GM15510 (cell line): Measurements from ENCODE around the gene SPPL2B.

Experiments
- POLR2A ChIP-seq: IDR thresholded peaks from 3 replicates; pipeline ENCODE4 v1.6.1; 2011; ENCODE audit warnings: borderline replicate concordance; ENCODE audit not compliant: insufficient read length; ENCODE audit errors: extremely low read depth

SPPL2B gene

DNA sequence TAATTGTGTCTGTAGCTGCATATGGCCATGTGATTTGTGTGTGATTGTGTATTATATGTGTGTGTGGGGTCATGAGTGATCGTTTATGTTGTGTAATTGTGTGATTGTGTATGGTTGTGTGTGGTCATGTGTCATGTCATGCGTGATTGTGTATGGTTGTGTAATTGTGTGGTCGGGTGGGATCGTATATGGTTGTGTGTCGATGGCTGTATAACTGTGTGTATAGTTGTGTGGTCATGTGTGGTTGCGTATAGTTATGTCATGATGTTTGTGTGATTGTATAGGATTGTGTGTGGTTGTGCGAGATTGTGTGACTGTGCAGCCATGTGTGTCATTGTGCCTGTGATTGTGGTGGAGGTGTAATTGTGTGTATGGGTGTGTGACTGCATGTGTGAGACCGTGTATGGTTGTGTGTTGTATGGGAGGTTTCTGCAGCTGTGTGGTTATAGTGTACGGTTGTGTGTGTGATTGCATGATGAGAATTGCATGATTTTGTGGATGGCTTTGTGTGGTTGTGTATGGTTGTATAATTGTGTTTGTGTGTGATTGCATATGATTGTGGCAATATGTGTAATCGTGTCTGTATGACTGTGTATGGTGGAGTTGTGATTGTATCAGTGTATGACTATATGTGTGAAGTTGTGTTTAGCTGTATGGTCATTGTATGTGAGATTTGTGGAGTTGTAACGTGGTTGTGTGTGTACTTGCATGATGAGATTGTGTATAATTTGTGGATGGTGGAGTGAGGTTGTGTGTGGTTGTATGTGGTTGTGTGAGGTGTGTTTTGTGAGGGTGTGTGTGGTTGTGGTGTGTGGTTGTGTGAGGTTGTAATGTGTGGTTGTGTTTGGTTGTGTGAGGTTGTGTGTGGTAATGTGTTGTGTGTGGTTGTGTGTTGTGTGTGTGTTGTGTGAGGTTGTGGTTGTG lies 33.8 kb downstream of the SPPL2B start:
- TF ChIP-seq POLR2A: no peak

GRCh38 chr19:2362970-2363300 lies 34.5 kb downstream of the SPPL2B start:
- TF ChIP-seq POLR2A: no peak

GRCh38 chr19:2363419-2363818 lies 34.9 kb downstream of the SPPL2B start:
- no peak for TF ChIP-seq POLR2A

GRCh38 chr19:2365201-2365970 lies 36.9 kb downstream of the SPPL2B start:
- no peak for TF ChIP-seq POLR2A

GRCh38 chr19:2371656-2372055 lies 43.2 kb downstream of the SPPL2B start:
- no peak for TF ChIP-seq POLR2A

GRCh38 chr19:2372076-2372612 lies 43.7 kb downstream of the SPPL2B start:
- no peak for TF ChIP-seq POLR2A

DNA sequence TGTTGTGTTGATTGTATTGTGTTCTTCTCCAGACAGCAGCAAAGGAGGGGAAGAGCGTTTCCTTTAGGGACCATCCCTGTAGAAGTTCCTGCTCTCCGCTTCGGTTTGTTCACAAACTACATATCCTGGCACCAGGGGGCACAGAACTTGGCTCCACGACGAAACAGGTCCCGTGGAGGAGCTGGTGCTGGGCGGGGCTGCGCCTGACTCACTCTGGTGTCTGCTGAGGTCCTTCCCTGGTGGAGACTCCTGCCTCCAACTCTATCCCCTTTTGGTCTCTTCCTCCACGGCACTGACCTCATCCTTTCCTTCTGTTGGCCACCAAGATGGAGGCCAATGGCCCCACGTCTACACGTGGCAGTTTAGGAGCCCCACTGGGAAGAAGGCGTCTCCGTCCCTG lies 46.3 kb downstream of the SPPL2B start:
- no peak for TF ChIP-seq POLR2A

DNA sequence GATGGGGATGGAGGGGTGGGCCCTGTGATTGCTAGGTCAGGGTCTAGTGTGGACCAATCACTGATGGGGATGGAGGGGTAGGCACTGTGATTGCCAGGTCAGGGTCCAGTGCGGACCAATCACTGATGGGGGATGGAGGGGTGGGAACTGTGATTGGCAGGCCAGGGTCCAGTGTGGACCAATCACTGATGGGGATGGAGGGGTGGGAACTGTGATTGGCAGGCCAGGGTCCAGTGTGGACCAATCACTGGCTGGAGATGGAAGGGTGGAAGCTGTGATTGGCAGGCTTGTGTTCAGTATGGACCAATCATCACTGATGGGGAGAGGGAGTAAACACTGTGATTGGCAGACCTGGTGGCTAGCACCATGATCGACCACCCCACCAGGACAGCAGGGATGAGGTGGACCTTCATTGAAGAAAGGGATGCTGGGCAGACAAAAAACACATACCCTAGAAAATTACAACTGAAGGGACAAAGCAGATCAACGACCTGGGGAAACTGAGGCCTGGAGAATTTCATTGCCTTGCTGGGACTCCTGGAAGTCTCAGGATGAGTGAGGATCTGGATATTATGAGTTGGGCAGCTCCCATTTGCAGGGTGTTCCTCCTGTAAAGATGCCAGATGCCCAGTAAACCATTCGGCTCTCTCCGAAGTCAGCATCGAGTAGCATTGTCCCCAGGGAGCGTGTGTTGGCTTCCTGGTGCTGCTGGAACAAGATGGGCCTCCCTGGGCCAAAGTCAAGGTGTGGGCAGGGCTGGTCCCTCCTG lies 47.1 kb downstream of the SPPL2B start:
- TF ChIP-seq POLR2A: no peak

DNA sequence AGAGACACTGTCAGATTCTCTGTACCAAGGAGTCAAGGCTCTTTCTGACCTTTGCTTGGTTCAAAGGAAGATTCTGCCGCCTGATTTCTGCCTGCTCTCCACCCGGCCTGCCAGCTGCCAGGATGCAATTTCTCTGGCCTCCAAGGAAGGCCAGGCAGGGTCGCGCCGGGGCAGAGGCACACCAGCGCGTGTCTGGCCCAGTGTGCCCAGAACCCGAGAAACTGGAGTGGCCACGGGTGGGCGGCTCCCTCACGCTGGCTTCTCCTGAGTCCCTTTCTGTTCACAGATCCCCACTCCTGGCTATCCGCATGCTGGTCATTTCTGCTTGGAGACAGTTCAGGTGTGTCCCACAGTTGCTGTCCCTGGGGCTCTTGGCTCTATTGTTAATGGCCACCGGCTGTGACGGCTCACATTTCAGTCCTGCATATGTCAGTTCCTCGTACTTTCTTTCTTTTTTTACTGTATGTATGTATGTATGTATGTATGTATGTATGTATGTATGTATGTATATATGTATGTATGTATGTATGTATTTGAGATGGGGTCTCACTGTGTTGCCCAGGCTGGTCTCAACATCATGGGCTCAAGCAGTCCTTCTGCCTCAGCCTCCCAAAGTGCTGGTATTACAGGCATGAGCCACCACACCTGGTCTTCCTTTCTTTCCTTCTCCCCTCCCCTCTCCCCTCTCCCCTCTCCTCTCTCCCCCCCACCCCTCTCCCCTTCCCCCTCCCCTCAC lies 48.5 kb downstream of the SPPL2B start:
- TF ChIP-seq POLR2A: no peak

DNA sequence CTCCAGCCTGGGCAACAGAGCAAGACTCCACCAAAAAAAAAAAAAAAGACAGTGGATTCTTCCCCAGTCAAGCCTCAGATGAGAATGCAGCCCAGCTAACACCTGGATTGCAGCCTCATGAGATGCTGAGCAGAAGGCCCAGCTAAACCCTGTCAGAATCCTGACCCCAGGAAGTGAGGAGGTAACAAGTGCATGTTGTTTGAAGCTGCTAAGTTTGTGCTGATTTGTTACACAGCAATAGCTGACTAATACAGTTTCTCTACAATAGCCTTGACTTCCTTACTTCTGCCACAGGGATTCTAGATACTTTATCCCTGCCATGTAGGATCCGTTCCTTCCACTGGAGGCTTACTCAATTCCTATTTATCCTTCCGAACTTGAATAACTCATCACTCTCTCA lies 52.1 kb downstream of the SPPL2B start:
- no peak for TF ChIP-seq POLR2A

- no peak for TF ChIP-seq POLR2A
These were observed 52.8 kb downstream of the SPPL2B start for GRCh38 chr19:2381148-2381820.

- TF ChIP-seq POLR2A: no peak
These were observed 54.2 kb downstream of the SPPL2B start for GRCh38 chr19:2382530-2383222.
